SK-N-SH treated with all-trans-retinoic acid at 6 μM for 48 hours (cell line): Measurements from ENCODE around the gene WDR74.
A peak's percentile ranks its signal among the peaks of the same experiment; 100 is the strongest.

Experiments
- ATAC-seq: fragments of 200-7000 bp; cut with Tn5 transposase; 3 replicates; pipeline ENCODE4 v1.9.1; 2020; ENCODE audit warnings: mild to moderate bottlenecking, moderate library complexity
- BACH2 ChIP-seq: fragments of 250-450 bp; sonication (Bioruptor Pico); IDR thresholded peaks from 2 replicates; pipeline ENCODE4 v1.9.0; 2021; ENCODE audit warnings: mild to moderate bottlenecking, borderline replicate concordance
- CREB5 ChIP-seq: fragments of 250-450 bp; sonication (Bioruptor Pico); IDR thresholded peaks from 2 replicates; pipeline ENCODE4 v1.5.1; 2020; ENCODE audit warnings: low read depth, mild to moderate bottlenecking, moderate library complexity
- CSDC2 ChIP-seq: fragments of 250-450 bp; sonication (Bioruptor Pico); IDR thresholded peaks from 2 replicates; pipeline ENCODE4 v1.5.0; 2020; ENCODE audit warnings: mild to moderate bottlenecking, moderate library complexity
- CSRNP3 ChIP-seq: fragments of 250-450 bp; sonication (Bioruptor Pico); IDR thresholded peaks from 2 replicates; pipeline ENCODE4 v1.5.1; 2021; ENCODE audit warnings: mild to moderate bottlenecking, moderate library complexity
- ESRRG ChIP-seq: fragments of 250-450 bp; sonication (Bioruptor Pico); IDR thresholded peaks from 2 replicates; pipeline ENCODE4 v1.6.1; 2021; ENCODE audit warnings: mild to moderate bottlenecking
- ISL1 ChIP-seq: fragments of 250-450 bp; sonication (Bioruptor Pico); IDR thresholded peaks from 2 replicates; pipeline ENCODE4 v2.1.2; 2022; ENCODE audit warnings: mild to moderate bottlenecking, moderate library complexity
- OSR1 ChIP-seq: fragments of 250-450 bp; sonication (Bioruptor Pico); IDR thresholded peaks from 2 replicates; pipeline ENCODE4 v1.8.0; 2022; ENCODE audit warnings: moderate library complexity, mild to moderate bottlenecking, inconsistent platforms
- PATZ1 ChIP-seq: fragments of 250-450 bp; sonication (Bioruptor Pico); IDR thresholded peaks from 2 replicates; pipeline ENCODE4 v1.8.0; 2020; ENCODE audit warnings: mild to moderate bottlenecking, moderate library complexity, borderline replicate concordance
- POU6F1 ChIP-seq: fragments of 250-450 bp; sonication (Bioruptor Pico); IDR thresholded peaks from 2 replicates; pipeline ENCODE4 v1.8.0; 2021; ENCODE audit warnings: low read depth, mild to moderate bottlenecking, moderate library complexity, borderline replicate concordance
- PPARA ChIP-seq: fragments of 250-450 bp; sonication (Bioruptor Pico); IDR thresholded peaks from 2 replicates; pipeline ENCODE4 v1.5.0; 2020; ENCODE audit warnings: mild to moderate bottlenecking, borderline replicate concordance
- RARB ChIP-seq: fragments of 250-450 bp; sonication (Bioruptor Pico); IDR thresholded peaks from 2 replicates; pipeline ENCODE4 v1.8.0; 2021; ENCODE audit warnings: mild to moderate bottlenecking, moderate library complexity
- SNAI2 ChIP-seq: fragments of 250-450 bp; sonication (Bioruptor Pico); IDR thresholded peaks from 2 replicates; pipeline ENCODE4 v1.5.0; 2020; ENCODE audit warnings: mild to moderate bottlenecking, moderate library complexity
- TCF4 ChIP-seq: fragments of 250-450 bp; sonication (Bioruptor Pico); IDR thresholded peaks from 2 replicates; pipeline ENCODE4 v1.8.0; 2021; ENCODE audit warnings: mild to moderate bottlenecking, moderate library complexity, borderline replicate concordance
- TSHZ2 ChIP-seq: fragments of 250-450 bp; sonication (Bioruptor Pico); IDR thresholded peaks from 2 replicates; pipeline ENCODE4 v1.5.0; 2020; ENCODE audit warnings: mild to moderate bottlenecking, moderate library complexity
- ZC3H10 ChIP-seq: fragments of 250-450 bp; sonication (Bioruptor Pico); IDR thresholded peaks from 2 replicates; pipeline ENCODE4 v1.5.1; 2021; ENCODE audit warnings: mild to moderate bottlenecking, moderate library complexity
- ZFP3 ChIP-seq: fragments of 250-450 bp; sonication (Bioruptor Pico); IDR thresholded peaks from 2 replicates; pipeline ENCODE4 v1.5.0; 2020; ENCODE audit warnings: mild to moderate bottlenecking, moderate library complexity
- ZNF565 ChIP-seq: fragments of 450-650 bp; formaldehyde crosslinking; conservative IDR thresholded peaks from 2 replicates; pipeline ENCODE4 v1.5.0; 2020; ENCODE audit warnings: low read depth, mild to moderate bottlenecking, moderate library complexity

WDR74 gene

GRCh38 chr11:62804310-62805075, 34.9 kb downstream of the WDR74 start:
- ATAC-seq = peak; percentile 28

GRCh38 chr11:62801071-62801470, 38.3 kb downstream of the WDR74 start:
- ATAC-seq = no peak
- TF ChIP-seq PPARA = no peak
- no peak for TF ChIP-seq ESRRG (CRISPR knock-in tag)
- TF ChIP-seq ZNF565 (CRISPR knock-in tag) = no peak
- no peak for TF ChIP-seq CSRNP3 (CRISPR knock-in tag)
- TF ChIP-seq POU6F1 (CRISPR knock-in tag) = no peak

More at GRCh38 chr11:62804310-62805075, 34.9 kb downstream of the WDR74 start:
- TF ChIP-seq TCF4 (no peak), OSR1 (CRISPR knock-in tag) (no peak), ZC3H10 (CRISPR knock-in tag) (no peak), ZNF565 (CRISPR knock-in tag) (no peak), SNAI2 (no peak), PPARA (no peak), TSHZ2 (CRISPR knock-in tag) (no peak), RARB (CRISPR knock-in tag) (no peak), BACH2 (CRISPR knock-in tag) (no peak), ZFP3 (no peak), POU6F1 (CRISPR knock-in tag) (no peak), CSRNP3 (CRISPR knock-in tag) (no peak), CSDC2 (no peak), PATZ1 (CRISPR knock-in tag) (no peak), CREB5 (CRISPR knock-in tag) (no peak), ISL1 (CRISPR knock-in tag) (no peak)
- TF ChIP-seq, all 23 proteins: peak for 0
